SHP77 (cell line): Measurements from ENCODE around the gene NUDT8.
A peak's percentile ranks its signal among the peaks of the same experiment; 100 is the strongest.

Experiments
- DNase-seq, 2 experiments: peaks; one replicate each; lab custom pipeline; 2025; lab: John Stamatoyannopoulos, UW

NUDT8 gene, protein sequence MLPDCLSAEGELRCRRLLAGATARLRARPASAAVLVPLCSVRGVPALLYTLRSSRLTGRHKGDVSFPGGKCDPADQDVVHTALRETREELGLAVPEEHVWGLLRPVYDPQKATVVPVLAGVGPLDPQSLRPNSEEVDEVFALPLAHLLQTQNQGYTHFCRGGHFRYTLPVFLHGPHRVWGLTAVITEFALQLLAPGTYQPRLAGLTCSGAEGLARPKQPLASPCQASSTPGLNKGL

DNA sequence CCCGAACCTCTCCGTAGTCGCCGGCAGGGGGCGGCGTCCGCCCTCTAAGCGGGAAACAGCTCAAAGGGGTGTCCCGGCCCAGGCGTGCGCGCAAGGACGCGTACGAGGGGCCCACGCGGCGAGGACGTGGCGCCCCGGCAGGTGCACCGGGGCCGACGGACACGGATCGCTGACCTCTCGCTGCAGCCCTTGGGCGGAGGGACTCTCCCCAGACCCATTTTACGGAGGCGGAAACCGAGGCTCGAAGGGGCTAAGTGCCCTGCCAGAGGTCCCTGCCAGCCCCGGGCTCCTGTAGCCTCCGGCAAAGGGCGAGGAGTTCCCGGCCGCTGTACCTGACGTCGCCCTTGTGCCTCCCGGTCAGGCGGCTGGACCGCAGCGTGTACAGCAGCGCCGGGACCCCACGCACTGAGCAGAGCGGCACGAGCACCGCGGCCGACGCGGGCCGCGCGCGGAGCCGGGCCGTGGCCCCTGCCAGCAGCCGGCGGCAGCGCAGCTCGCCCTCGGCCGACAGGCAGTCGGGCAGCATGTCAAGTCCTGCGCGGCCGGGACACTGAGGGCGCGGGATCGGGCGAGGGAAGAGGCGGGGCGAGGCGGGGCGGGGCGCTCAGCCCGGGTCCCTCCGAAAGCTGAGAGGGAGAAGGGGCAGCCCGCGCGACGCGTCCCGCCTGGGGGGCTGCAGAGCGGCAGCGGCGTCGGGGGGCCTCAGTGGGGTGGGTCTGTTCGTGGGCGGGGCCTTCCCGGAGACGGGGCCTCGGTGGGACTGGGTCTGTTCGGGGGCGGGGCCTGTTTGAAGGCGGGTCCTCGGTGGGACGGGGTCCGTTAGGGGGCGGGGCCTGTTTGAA, at the start of gene NUDT8:
Gene NUDT8 (minus strand): TSS at position 552 of the 842 bp plus-strand sequence. CDS start 26 bp downstream, at position 526.
- peak; percentile 88 to 94 for DNase-seq

DNA sequence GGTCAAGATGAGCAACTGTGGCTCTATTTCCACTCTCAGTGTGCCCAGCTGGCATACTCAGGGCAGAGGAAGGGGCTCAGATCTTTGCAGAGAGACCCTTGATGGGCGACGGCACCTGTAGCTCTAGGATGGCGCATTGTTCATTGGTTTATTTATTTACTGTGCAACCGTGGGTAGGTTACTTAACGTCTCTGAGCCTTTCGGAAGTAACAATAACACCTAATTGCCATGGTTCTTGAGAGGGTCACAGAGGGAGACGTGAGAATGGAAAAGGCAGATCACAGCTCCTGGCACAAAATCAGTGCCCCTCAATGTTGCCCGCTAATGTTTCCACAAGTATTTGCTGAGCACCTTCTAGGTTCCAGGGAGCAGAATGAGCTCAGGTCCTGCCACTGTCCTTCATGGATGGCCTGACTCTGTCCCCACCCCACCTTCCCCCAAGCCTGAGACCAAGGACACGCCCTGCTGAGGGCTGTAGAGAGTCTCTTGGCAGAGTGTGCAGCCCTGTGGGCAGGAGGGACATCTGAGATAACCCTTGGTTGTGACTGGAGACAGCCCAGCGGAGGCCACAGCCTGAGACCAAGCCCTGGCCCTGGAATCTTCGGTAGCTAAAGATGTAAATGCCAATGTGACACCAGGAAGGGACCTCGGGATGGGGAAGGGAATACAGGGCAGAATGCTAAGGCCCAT, 45.5 kb upstream of the NUDT8 start:
- DNase-seq: no peak

DNA sequence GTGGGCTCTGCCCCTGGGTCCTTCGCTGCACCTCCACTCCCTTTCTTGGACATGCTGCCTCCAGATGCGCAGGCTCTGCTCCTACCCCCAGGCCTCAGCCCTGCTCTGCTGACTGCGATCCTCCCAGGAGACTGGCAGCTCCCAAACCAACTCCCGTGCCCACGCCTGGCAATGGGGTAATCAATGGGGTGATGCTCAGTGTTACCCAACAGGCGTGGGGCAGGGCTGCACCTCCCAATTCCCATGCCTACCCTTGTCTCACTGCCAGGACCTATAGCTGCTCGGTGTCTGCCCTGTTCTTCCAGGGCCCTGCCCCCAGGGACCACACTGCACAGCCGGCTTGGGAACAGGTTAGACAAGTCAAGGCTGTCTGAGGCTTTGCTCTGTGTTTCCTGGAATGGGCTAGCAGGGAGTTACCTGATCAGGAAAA, 44.7 kb upstream of the NUDT8 start, which contains the start of gene ALDH3B2:
Gene ALDH3B2 (minus strand): TSS at position 182 of the 430 bp plus-strand sequence. CDS start 7,688 bp downstream, outside the sequence.
- no peak for DNase-seq

DNA sequence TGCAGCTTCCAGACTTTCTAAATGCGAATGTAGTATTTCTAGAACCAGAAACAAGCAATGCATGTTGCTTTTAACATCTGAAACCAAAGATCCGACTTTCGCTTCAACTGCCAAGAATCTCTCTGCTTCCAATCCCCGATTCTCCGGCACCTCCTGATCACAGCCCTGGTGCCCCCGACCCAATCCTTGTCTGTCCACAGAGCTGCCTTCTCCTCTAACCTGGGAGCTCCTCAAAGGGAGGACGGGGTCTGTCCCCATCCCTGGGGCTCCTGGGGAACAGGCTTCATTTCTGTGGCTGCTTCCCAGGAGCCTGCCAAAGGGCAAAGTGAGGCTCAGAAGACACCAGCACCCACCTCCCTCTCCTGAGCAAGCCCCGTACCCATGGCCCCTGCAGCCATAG, 44.2 kb upstream of the NUDT8 start:
- no peak for DNase-seq

DNA sequence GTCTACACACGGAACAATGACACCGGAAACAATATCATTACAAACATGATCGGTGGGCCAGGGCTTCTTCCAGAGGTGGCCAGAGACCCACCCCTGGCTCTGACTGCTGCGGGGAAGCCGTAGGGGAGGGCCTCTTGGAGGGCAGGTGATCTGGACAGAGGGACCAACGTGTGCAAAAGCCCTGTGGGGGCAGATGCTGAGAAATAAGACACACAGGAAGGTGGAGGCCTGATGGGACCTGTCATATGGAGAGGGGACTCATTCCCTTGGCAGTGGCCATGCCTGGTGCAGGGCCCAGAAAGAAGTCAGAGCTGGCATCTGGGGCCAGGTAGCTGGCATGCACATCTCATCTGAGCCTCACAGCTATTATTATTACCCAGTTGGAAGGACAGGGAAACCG, 43.6 kb upstream of the NUDT8 start:
- DNase-seq: no peak

DNA sequence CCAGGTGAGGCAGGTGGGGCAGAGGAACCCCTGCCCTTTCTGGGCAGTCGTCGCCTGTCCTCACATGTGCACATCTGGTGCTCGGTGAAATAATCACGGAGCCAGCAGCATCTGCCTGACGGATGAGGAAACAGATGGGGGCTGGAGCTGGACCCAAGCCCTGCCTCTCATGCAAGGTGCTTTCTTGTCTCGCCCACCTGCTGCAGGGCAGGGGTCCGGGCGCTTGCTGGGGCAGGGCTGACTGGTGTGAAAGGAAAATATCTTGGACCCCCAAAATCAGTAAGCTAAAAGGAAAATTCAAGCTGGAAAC, 41.4 kb upstream of the NUDT8 start:
- DNase-seq: no peak

DNA sequence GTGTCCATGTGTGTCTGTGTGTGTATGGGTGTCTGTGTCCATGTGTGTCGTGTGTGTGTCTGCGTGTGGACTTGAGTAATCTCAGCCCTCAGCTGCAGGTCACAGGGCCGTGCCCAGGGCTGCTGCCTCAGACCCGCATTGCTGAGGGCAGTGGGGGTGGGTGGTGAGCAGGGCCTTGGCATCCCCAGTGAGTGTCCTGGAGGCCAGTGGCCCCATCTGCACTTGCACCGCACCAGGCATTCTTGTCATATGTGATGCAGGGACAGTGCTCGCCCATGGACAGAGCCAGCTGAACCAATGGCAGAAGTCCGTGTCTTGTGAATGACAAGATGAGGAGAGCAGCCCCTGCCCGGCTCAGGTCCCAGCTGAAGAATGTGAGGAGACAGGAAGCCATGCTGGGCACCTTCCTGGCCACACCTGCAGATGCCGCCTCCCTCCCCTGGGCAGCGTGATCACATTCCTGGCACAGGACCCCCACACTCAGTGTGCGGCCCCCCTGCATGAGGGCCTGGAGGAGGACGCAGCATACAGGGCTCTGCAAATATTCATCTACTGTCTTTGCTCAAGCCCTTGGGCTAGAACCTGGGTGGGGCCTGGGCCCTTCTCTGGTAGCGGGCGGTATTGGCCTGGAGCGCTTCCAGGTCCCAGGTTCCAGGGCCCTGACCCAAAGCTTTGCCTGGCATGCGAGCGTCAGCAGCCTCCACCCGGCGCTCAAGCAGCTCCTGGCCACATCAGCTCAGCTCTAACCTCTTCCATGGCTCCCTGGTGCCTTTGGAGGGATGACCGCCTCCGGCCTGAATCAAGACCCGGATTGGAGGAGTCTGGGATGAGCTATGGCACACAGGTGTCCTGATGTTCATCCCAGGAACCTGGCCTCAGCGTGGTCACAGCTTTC, 40.8 kb upstream of the NUDT8 start:
- DNase-seq: no peak

DNA sequence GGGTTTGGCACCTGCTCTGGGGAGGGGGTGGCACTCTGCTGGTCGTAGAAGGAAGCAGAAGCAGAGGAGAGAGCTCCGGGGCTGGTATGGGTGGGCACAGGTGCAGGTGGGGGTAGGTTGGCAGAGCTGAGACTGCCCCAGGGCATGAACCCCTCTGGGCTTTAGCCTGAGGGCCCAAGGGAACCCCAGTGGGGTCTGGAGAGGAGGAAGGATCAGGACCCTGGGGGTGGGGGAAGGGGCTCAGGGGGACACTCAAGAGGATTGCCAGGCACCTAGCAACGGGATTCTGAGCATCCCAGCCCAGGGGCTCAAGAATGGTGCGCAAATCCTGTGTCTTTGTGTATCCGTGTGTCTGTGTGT, 38.4 kb upstream of the NUDT8 start:
- DNase-seq: no peak

DNA sequence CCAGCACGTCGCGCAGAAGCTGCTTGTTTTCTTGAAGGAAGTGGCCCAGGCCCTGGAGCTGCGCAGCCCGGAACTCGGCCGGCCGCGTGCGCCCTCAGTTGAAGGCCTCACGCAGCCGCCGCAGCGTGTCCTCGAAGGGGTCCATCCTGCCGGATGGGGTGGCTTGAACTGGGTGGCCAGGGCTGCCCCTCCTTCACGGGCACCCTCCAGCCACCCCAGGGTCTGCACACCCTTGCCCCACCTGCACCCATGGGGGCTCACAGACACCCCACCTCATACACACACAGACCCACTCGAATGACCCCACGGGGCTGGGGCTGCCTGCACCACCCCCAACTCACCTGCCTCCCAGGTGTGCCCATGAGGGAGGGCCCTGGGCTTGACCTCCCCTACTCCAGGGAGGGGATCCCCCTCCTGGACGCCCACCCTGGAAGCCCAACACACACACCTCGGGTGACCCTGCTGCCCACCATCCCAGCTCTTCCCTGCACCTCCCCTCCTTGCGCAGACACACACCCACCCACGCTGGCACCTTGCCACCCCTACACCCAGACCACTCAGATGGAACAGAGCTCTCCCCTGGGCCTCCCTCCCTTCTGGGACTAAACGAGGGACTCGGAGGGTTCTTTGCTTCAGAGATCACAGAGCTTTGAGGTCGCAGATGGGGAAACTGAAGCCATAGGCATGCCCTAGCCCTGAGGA, 37.9 kb upstream of the NUDT8 start:
- no peak for DNase-seq

DNA sequence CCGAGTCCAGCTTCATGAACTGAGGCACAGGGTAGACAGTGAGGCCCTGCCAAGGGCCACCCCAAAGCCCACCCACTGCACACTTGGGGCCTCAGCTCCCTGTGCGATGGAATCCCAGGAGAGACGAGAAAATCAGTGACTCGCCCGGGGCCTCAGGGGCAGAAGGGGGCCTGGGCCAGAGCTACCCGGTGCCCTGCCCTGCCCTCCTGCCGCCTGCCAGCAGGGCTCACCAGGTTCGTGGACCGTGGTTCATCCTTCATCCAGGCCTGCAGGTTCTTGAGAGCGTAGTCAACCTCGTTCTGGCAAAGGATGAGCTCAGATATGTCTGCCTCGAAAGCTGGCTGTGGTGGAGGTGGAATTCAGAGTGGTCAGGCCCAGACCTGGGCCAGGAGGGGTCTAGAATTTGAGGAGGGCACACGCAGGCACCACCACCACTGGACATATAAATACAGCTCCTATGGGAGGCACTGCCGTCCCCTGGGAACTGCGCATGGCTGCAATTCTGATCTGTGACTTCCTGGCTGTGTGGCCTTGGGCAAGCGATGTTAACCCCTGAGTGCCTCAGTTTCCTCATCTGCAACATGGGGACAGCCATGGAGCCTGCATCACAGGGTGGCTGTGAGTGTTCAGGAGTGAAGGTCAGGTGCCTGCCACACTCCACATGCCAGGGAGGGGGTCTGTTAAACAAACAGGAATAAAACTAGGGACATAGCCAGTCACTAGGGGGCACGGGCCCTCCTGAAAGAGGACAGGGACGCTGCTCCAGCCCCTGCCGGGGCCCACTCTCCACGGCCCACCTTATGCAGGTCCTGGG, 37.1 kb upstream of the NUDT8 start:
- DNase-seq: no peak

DNA sequence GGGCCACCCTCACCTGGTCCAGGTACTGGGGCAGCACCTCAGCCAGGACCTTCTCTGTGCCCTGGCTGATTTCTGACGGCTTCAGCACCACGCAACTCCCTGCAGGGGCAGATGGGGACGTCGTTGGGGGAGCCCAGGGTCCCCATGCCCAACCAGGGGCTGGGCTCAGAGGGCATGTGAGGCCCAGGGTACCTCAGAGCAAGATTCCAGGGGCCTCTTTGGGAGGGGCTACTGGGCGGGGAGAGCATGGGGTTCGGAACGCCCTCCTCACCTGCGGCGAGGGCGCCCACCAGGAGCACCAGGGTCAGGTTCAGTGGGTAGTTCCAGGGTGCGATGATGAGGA, 36.5 kb upstream of the NUDT8 start:
- DNase-seq: no peak

DNA sequence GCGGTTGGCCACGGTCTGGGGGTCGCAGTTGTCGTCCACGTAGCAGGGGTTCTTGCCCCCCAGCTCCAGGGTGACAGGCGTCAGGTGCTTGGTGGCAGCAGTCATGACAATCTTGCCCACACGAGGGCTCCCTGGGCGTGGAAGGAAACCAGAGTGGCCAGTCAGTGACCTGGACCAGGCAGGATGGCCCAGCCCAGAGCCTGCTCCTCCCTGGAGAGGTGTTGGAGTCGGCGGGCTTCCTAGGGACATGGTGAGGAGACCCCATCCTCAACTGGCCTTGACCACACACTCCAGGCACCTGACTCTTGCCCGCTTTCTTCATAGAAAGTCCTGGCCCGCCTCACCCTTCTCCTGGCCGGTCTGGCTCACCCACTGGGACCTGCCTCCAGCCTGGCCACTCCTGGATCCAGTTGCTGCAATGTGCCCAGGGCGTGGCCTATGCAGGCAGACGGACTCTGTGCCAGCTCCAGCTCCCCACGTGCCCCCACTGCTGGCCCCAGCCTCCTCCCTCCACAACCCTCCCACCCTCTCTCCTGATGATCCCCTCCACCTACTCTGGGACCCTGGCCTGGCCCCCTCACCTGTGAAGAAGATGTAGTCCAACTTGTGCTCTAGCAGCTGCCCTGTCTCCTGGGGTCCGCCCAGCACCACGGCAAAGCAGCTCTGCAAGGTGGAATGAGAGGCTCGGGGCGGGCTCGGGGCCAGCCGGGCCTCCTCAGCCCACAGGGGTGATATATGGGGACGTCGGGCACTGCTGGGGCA, 36.0 kb upstream of the NUDT8 start:
- DNase-seq: peak in 1 of 2 experiments; percentile 21

DNA sequence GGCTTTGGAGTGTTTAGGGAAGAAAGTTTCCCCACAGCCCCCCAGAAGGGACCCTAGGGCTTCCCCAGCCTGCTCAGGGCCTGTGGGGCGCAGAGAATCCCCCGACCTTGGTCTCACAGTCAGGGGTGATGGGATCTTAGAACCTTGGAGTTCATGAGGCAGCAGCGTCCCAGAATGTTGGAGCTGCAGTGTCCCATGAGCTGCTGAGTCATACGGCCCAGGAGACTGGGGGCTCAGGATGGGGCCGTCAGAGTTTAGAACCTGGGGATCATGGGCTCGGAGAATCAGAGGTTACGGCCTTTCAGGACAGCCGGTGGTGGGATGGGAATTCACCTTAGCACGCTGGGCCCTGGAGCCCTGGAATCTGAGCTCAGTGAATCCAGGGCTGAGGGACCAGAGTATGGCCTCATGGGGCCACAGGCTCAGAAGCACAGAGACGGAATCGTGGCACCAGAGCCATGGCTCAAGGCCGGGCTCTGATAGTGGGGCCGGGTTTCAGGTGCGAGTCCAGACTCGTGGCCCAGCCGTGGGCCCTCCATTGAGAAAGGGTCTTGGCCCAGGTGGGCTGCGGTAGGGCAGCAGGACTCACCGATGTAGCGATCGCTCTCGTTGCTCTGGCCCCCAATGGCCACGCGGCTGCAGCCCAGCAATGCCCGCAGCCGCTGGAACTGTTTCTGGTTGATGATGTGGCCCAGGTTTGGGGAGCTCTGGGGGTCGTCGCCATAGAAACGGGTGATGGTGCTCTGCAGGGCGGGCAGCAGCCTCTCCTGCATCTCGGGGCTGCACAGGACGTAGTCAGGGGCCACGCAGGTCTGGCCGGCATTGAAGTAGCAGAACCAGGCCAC, 35.2 kb upstream of the NUDT8 start:
- DNase-seq: no peak

DNA sequence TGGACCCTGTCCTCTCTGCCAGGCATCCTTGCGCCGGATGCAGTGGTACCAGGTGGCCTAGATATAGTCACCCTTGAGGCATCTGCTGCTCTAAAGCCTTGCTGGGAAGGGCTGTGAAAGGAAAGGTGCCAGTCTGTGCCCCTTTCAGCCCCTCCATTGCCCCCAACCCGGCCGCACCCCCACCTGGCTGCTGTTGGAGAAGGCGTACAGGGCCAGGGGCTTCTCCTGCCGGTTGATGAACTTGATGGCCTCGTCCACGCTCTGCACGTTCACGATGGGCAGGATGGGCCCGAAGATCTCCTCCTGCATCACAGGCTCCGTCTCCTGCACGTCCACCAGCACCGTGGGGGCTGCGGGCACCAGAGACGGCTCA, 34.5 kb upstream of the NUDT8 start:
- no peak for DNase-seq

DNA sequence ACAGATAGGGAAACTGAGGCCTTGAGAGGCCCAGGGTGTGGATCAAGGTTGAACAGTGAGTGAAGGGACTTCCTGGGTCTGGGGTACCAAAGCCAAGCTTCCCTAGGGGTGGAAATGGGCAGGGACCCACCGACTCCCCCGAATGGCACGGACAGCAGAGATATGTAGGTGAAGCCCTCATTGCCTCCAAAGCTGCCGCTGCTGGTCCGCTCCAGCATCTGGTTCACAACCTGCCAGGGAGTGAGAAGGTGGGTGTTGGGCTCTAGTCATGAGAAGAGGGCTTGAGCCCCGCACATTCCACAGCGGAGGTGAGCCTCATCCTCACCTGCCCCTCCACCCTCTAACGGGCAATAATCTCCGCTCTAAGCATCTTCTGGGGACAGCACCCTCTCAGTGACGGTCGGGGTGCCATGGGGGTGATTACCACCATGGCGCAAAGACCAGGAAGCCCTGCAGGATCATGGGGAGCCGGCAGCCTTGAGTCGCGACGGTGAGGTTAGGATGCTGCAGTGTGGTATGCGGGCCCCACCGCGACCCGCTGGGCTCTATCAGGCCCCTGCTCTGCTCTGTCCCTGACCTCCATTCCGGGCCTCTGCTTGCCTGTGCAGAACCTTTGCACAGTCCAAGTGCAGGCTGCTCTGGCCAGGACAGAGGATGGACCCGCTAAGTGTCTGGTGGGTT, 33.9 kb upstream of the NUDT8 start:
- no peak for DNase-seq

DNA sequence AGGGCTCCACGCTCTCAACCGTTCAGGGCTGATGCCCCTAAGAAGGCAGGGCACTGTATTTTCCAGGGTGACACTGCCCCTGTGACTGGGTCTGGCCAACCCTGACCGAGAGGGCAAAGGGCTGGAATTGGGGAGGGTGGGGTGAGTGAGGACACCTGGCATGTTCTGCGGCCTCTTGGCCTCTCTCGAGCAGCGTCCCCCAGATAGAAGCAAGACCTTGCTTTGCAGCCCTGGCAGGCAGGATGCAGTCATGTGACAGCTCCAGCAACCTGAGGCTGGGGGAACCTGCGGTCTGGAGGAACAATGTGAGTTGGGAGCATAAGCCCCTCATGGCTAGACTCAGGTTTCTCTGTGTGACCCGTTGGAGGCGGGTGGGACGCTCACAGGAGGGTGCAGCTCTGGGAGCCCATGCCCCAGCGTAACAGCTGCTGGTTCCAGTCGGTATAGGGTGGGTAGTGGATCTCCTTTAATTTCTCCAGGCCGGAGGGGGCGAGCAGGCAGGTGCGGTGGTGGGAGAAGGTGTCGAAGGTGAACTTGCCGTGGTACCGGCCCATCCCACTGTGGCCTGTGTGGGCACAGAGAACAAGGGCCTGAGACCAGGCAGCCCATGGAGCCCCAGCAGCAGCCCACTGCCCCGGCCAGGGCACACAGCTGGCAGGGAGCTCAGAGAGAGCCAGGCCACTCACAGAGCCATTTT, 33.2 kb upstream of the NUDT8 start:
- DNase-seq: no peak

DNA sequence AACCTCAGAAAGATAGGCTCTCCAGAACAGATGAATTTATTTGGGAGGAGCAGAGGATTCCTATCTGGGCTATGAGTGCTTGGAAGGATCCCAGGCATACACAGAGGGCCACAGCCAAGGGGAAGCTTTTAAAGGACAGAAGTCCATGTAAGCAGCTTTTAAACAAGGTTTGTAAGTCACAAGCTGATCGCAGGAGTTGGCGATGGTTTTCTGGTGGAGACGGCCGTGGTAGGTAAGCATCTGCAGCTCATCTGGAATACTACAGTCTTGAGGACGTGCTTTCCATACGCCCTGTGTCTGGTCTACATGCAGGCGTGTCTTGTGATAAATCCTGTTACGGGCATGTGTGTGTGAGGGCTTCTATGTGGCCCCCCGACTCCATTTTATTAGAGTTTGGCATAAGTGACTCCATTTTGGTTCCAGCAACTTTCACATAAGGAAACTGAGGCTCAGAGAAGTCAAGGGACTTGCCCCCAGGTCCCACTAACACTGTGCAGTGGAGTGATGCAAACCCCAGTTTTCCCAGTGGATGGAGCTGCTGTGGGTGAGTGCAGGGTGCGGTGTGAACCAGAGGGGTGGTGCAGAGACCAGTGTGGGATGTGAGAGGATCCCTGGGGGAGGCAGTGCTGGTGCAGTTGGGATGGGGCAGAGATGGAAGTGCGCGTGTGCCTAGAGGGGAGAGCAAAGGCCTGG, 32.6 kb upstream of the NUDT8 start:
- no peak for DNase-seq
